ENCODE measurements around the gene NEK9.
A peak's percentile ranks its signal among the peaks of the same experiment; 100 is the strongest.

The NEK9 gene

GRCh38 chr14:75067212-75067611 is 59.6 kb downstream of the NEK9 start:
- no peak for TF ChIP-seq ZFX (IDR thresholded peaks at IDR 0.05; ENCODE audit: borderline replicate concordance)
- no peak for TF ChIP-seq CTCF (IDR thresholded peaks at IDR 0.05)
- H3K27ac ChIP-seq: no peak overlapping the region

GRCh38 chr14:75066691-75067090 is 60.2 kb downstream of the NEK9 start:
- TF ChIP-seq ZFX (IDR thresholded peaks at IDR 0.05; ENCODE audit: borderline replicate concordance) (no peak), CTCF (IDR thresholded peaks at IDR 0.05) (no peak)
- no peak overlapping the region for H3K27ac ChIP-seq

- TF ChIP-seq ZFX (IDR thresholded peaks at IDR 0.05; ENCODE audit: borderline replicate concordance) (no peak), CTCF (IDR thresholded peaks at IDR 0.05) (no peak)
- peak overlapping the region; percentile 70 for H3K27ac ChIP-seq
These were observed 62.7 kb downstream of the NEK9 start for GRCh38 chr14:75064205-75064567.

GRCh38 chr14:75063491-75064204 is 63.2 kb downstream of the NEK9 start, which contains the start of gene ACYP1:
Gene ACYP1 (minus strand): TSS chr14:75064024. CDS start chr14:75063553, 471 bp downstream.
- TF ChIP-seq ZFX (IDR thresholded peaks at IDR 0.05; ENCODE audit: borderline replicate concordance) (no peak), CTCF (IDR thresholded peaks at IDR 0.05) (no peak)
- peak within 1 kb of the TSS; percentile 70 for H3K27ac ChIP-seq

- peak overlapping the region; percentile 70 for H3K27ac ChIP-seq
- no peak for TF ChIP-seq ZFX (IDR thresholded peaks at IDR 0.05; ENCODE audit: borderline replicate concordance)
- TF ChIP-seq CTCF (IDR thresholded peaks at IDR 0.05): no peak
These were observed 63.8 kb downstream of the NEK9 start for GRCh38 chr14:75063013-75063412.

- no peak for TF ChIP-seq CTCF (IDR thresholded peaks at IDR 0.05)
- no peak for TF ChIP-seq ZFX (IDR thresholded peaks at IDR 0.05; ENCODE audit: borderline replicate concordance)
- no peak overlapping the region for H3K27ac ChIP-seq
These were observed 66.4 kb downstream of the NEK9 start for GRCh38 chr14:75060420-75060819.

GRCh38 chr14:75059642-75060041 is 67.2 kb downstream of the NEK9 start:
- TF ChIP-seq CTCF (IDR thresholded peaks at IDR 0.05): no peak
- TF ChIP-seq ZFX (IDR thresholded peaks at IDR 0.05; ENCODE audit: borderline replicate concordance): no peak
- no peak overlapping the region for H3K27ac ChIP-seq

All from 22Rv1 (cell line).